DOHH2 (cell line): ENCODE results near the gene GLS.

Experiments
- H3F3A ChIP-seq: fragments of 200-600 bp; sonication (generic), shearing (Covaris generic); 2 replicates; pipeline ENCODE4 v1.6.0; 2016; ENCODE audit warnings: antibody characterized with exemption, mild to moderate bottlenecking; ENCODE audit not compliant: control insufficient read depth, insufficient read depth
- H3K27ac ChIP-seq: fragments of 200-600 bp; sonication (generic); 2 replicates; pipeline ENCODE4 v1.5.1; 2014; ENCODE audit warnings: low read depth, mild to moderate bottlenecking, low read length, moderate library complexity
- H3K27me3 ChIP-seq: fragments of 200-600 bp; sonication (generic); 2 replicates; pipeline ENCODE4 v1.6.1; 2014; ENCODE audit warnings: mild to moderate bottlenecking, low read length, mixed read lengths; ENCODE audit not compliant: control insufficient read depth
- H3K36me3 ChIP-seq: fragments of 200-600 bp; sonication (generic); 2 replicates; pipeline ENCODE4 v1.6.1; 2014; ENCODE audit warnings: mild to moderate bottlenecking, low read length, moderate library complexity, mixed read lengths; ENCODE audit not compliant: control insufficient read depth
- H3K4me1 ChIP-seq: fragments of 200-600 bp; sonication (generic); 2 replicates; pipeline ENCODE4 v1.6.1; 2014; ENCODE audit warnings: mild to moderate bottlenecking, low read length, mixed read lengths; ENCODE audit not compliant: control insufficient read depth
- H3K4me2 ChIP-seq: fragments of 200-600 bp; sonication (generic); 2 replicates; pipeline ENCODE4 v1.6.0; 2014; ENCODE audit warnings: mild to moderate bottlenecking, low read length, moderate library complexity
- H3K4me3 ChIP-seq: fragments of 200-600 bp; sonication (generic); 2 replicates; pipeline ENCODE4 v1.5.1; 2014; ENCODE audit warnings: mild to moderate bottlenecking, low read length, mixed read lengths
- H3K79me2 ChIP-seq: fragments of 200-600 bp; sonication (generic); 2 replicates; pipeline ENCODE4 v1.6.1; 2014; ENCODE audit warnings: mild to moderate bottlenecking, low read length, mixed read lengths; ENCODE audit not compliant: control insufficient read depth
- H3K9me2 ChIP-seq: fragments of 200-600 bp; sonication (generic); replicated peaks from 2 replicates; pipeline ENCODE4 v1.6.1; 2014; ENCODE audit warnings: mild to moderate bottlenecking, low read length, mixed read lengths; ENCODE audit not compliant: control insufficient read depth
- H3K9me3 ChIP-seq: fragments of 200-600 bp; sonication (generic); 2 replicates; pipeline ENCODE4 v1.6.1; 2014; ENCODE audit warnings: antibody characterized with exemption, low read length, mixed read lengths; ENCODE audit not compliant: control insufficient read depth, insufficient read depth
- H4K20me1 ChIP-seq: fragments of 200-600 bp; sonication (generic); 2 replicates; pipeline ENCODE4 v1.6.0; 2014; ENCODE audit warnings: low read depth, mild to moderate bottlenecking, antibody characterized with exemption, low read length, moderate library complexity; ENCODE audit not compliant: control insufficient read depth, insufficient read depth
- CTCF ChIP-seq: fragments of 200-600 bp; sonication (generic); IDR thresholded peaks from one replicate; pipeline ENCODE4 v1.5.1; 2014; ENCODE audit warnings: antibody characterized with exemption, mild to moderate bottlenecking, low read depth, low read length; ENCODE audit not compliant: poor library complexity, severe bottlenecking
- EZH2phosphoT487 ChIP-seq: fragments of 200-600 bp; sonication (generic); IDR thresholded peaks from 2 replicates; pipeline ENCODE4 v1.6.1; 2017; ENCODE audit warnings: borderline replicate concordance, mild to moderate bottlenecking, antibody characterized with exemption, low read length, moderate library complexity, mixed read lengths

GLS gene

GRCh38 chr2:190974629-190975361 lies 94.2 kb downstream of the GLS start:
- Histone ChIP-seq H3K4me2 (no peak overlapping the region), H3K9me2 (no peaks in the 10 kb centered on the region), H3K4me3 (no peak overlapping the region), H3K4me1 (no peaks in the 10 kb centered on the region), H3K9me3 (no peaks in the 10 kb centered on the region), H3K27ac (no peak overlapping the region), H3K36me3 (no peaks in the 10 kb centered on the region), H3K27me3 (no peaks in the 10 kb centered on the region), H3K79me2 (no peaks in the 10 kb centered on the region), H4K20me1 (no peaks in the 10 kb centered on the region), H3F3A (no peaks in the 10 kb centered on the region)
- TF ChIP-seq EZH2phosphoT487 (no peak), CTCF (no peak)

- Histone ChIP-seq H3K9me3 (no peaks in the 10 kb centered on the region), H3K36me3 (no peaks in the 10 kb centered on the region), H3F3A (no peaks in the 10 kb centered on the region), H3K4me3 (no peak overlapping the region), H3K4me1 (no peaks in the 10 kb centered on the region), H3K27me3 (no peaks in the 10 kb centered on the region), H3K4me2 (no peak overlapping the region), H3K79me2 (no peaks in the 10 kb centered on the region), H4K20me1 (no peaks in the 10 kb centered on the region), H3K9me2 (no peaks in the 10 kb centered on the region), H3K27ac (no peak overlapping the region)
- no peak for TF ChIP-seq CTCF
- TF ChIP-seq EZH2phosphoT487: no peak
Measured at GRCh38 chr2:190976521-190976920, 95.9 kb downstream of the GLS start.

GRCh38 chr2:190977505-190977904 lies 96.9 kb downstream of the GLS start:
- Histone ChIP-seq H3K4me2 (no peak overlapping the region), H3K79me2 (no peaks in the 10 kb centered on the region), H3K27ac (no peak overlapping the region), H3K9me2 (no peaks in the 10 kb centered on the region), H4K20me1 (no peaks in the 10 kb centered on the region), H3K4me3 (no peak overlapping the region), H3K9me3 (no peaks in the 10 kb centered on the region), H3K36me3 (no peaks in the 10 kb centered on the region), H3F3A (no peaks in the 10 kb centered on the region), H3K4me1 (no peaks in the 10 kb centered on the region), H3K27me3 (no peaks in the 10 kb centered on the region)
- TF ChIP-seq EZH2phosphoT487 (no peak), CTCF (no peak)
